Stimulated activated CD8-positive, alpha-beta memory T cell treated with anti-CD3 and anti-CD28 coated beads, Interleukin-15, amount 100 ng/mL, for 24 hours (primary cell): ENCODE data around the gene SIMC1.
"Not testable (repeated sequence)": the region's sequence is repeated elsewhere in the genome, so short reads cannot be mapped to it uniquely, and the experiment has no call there.

Experiments used
- DNase-seq: peaks from one replicate; pipeline ENCODE4 v3.0.0-alpha.2; 2020; ENCODE audit warnings: low read depth

Gene SIMC1

DNA sequence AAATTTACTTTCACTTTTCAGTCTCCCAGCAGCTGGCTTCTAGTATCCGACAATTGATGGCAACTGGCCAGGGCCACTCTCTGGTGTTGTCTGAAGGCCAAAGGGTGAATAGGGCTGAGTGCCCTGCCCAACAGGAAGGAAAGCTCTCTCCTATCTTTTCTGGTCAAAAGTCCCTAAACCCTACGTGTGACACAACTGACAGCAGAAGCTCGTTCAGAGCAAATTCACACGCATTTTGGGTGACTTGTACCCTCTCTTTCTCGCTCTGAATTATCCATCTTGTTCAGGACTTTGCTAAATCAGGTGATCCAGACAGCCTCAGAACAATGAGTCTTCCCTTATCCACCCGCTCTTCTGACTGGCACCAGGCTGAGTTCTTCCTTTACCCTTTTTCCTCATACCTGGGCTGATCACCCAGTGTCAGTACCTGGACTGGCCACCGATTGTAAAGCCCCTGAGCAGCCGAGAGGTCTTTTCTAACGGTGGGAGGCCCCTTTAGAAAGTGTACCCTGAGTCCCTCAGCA lies 21.8 kb upstream of the SIMC1 start:
- not testable (repeated sequence) for DNase-seq

DNA sequence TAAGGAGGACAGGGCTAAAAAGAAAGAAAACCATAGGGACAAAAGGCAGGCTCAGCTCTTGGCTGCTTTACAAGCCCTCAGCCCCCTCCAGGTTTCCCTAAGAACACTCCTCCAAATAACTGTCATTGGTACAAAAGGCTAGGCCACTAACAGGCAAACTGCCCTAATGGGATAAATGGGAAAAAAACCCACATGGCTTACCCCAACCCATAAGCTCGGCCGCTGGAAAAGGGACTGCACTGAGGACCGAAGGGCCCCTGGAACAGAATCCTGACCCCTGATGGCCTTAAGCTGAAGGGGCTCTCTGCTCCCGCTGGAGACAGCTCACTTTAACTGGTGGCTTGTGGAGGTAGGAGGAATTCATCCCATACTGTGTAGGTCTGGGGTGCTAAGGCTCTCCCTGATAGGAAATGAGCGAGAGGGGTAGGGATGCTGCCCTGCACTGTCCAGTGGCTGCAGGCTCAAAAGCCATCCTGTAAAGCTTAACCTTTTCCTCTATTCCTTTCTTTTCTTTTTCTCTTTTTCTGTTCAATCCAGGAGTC lies 21.0 kb upstream of the SIMC1 start:
- DNase-seq, result not testable (repeated sequence)

GRCh38 chr5:176217764-176218163 lies 20.5 kb upstream of the SIMC1 start:
- not testable (repeated sequence) for DNase-seq

DNA sequence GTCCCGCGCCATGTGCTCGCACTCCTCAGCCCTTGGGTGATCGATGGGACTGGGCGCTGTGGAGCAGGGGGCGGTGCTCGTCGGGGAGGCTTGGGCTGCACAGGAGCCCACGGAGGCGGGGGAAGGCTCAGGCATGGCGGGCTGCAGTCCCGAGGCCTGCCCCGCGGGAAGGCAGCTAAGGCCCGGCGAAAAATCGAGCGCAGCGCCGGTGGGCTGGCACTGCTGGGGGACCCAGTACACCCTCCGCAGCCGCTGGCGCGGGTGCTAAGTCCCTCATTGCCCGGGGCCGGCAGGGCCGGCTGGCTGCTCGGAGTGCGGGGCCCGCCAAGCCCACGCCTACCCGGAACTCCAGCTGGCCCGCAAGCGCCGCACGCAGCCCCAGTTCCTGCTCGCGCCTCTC lies 16.2 kb upstream of the SIMC1 start:
- not testable (repeated sequence) for DNase-seq

DNA sequence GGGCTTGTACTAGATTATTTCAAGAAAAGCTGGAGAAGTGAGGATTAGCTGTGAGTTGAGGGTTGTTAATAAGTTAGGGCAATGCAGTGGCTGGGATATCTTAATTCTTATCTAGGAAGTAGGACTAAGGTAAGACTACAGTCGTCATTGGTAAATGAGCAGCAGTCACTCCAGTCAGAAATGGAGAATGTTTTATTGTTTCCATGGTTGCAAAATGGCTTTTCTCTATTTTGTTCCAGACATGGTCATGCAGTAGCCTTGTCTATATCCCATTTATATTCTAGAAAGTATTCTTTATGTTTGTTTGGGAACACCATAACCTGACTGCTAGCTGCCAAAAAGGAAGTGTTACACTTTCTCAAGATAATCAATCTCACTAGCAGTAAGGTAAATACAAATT lies 9.9 kb upstream of the SIMC1 start:
- DNase-seq, result not testable (repeated sequence)

- DNase-seq, result not testable (repeated sequence)
Measured at GRCh38 chr5:176233253-176233652, 5.0 kb upstream of the SIMC1 start.

GRCh38 chr5:176235155-176235554 lies 3.1 kb upstream of the SIMC1 start:
- DNase-seq, result not testable (repeated sequence)

DNA sequence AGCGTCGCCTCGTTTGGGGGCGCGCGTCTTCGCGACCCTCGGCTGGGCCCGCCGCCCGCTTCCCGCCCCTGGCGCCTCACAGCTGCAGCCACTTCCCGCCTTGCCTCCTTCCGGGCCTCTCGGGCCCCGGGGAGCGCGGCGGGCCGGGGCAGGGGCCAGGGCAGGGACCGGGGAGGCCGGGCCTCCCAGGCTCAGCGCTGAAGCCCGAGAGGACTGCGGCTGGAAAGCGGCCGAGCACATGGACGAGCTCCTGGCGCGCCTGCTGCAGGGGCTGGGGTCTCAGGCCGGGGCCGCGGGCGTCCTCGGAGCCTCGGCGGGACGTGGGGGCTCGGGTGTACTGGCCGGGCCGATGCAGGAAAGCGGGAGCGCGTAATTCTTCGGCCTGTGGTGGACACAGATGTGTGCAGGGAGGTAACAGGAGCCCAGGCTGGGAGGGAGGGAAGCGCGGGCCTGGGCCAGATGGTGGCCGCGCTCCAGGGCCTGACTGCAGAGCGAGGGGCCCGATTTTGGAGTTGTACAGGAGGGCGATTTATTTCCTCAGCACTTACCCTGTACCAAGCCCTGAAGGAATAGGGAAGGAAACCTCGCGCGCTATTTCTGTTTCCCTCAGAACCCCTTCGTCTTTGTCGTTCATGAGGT lies 540 bp downstream of the SIMC1 start:
- DNase-seq, result not testable (repeated sequence)

DNA sequence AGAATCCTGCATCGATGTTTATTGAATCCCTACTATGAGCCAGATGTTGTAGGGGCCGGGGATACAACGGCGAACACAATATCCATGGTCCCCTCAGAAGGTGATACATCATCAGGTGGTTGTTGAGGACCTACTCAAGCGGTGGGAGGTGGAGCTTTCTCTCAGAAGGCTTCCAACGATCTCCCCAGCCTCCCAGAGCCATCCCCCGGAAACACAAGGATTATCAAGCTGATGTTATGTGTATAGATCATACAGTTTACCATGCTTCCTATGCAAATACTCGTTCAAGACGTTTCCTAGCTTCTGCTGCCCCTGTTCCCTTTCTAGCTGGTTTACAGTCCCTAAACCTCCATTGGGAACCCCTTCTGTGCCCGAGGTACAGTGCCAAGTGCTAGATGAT lies 1.1 kb downstream of the SIMC1 start:
- not testable (repeated sequence) for DNase-seq

DNA sequence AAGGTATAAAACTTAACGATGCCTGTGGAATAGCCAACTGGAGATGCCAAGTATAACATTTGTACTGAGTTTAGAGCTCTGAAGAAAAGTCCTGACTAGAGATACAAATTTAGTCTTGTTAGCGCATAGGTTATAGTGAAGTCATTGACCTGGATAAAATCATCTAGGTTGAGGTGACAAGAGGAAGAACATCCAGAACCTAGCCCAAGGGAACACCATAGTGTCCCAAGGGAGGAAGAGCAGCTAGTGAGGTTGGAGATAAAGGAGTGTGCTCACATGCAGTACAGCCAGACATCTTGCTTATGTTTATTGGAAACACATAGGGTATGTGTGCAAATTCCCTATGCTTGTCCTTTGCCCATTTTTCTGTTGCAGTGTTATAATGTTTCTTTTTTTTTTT lies 6.1 kb downstream of the SIMC1 start:
- not testable (repeated sequence) for DNase-seq

- not testable (repeated sequence) for DNase-seq
Measured at GRCh38 chr5:176245074-176245473, 6.8 kb downstream of the SIMC1 start.

GRCh38 chr5:176245489-176245888 lies 7.3 kb downstream of the SIMC1 start:
- DNase-seq, result not testable (repeated sequence)

GRCh38 chr5:176250691-176251090 lies 12.5 kb downstream of the SIMC1 start:
- not testable (repeated sequence) for DNase-seq

GRCh38 chr5:176252171-176252570 lies 13.9 kb downstream of the SIMC1 start:
- not testable (repeated sequence) for DNase-seq

DNA sequence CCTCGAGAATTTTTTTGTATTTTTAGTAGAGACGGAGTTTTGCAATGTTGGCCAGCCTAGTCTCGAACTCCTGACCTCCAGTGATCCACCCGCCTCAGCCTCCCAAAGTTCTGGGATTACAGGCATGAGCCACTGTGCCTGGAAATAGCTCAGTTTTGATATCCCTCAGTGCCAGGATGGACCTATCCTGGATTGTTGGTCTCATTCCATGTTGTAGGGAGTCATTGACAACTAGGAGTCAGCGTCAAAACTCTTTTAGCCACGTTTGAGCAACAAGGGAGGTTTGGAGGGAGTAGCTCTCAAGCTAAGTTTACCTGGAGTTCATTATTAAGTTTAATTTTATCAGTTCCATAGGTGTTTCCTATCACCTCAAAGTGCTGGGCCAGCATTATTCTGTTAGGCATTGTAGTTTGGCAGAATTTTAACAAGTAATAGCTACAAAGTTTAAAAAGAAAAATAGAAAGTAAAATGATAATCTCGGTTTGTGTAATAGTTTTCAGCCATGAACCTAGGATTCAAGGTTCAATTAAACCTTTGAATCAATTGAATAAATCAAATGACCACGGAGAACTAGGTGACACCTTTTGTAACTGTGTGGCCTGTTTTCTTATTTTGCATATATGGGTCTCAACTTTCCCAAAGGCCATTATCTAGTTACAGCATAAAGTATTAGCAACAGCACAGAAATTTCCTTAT lies 15.3 kb downstream of the SIMC1 start:
- DNase-seq, result not testable (repeated sequence)

- not testable (repeated sequence) for DNase-seq
Measured at GRCh38 chr5:176254066-176254393, 15.8 kb downstream of the SIMC1 start.

GRCh38 chr5:176257871-176258505 lies 19.8 kb downstream of the SIMC1 start:
- DNase-seq, result not testable (repeated sequence)

GRCh38 chr5:176260682-176261081 lies 22.5 kb downstream of the SIMC1 start:
- not testable (repeated sequence) for DNase-seq

DNA sequence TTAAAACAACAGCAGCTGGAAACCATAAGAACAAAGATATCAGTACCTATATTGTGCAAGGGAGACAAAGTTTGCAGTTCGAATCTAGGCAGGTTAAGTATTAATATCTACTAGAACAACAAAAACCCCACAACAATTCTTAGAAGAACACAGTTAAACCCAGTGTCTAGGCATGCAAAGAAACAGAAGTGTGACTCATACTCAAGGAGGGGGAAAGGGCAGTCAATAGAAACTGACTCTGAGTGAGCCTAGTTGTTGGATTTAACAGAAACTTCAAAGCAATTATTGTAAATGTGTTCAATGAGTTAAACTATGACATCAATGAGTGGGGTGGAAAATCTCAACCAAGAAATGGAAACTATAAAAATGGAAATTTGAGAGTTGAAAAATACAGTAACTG lies 28.2 kb downstream of the SIMC1 start:
- not testable (repeated sequence) for DNase-seq

DNA sequence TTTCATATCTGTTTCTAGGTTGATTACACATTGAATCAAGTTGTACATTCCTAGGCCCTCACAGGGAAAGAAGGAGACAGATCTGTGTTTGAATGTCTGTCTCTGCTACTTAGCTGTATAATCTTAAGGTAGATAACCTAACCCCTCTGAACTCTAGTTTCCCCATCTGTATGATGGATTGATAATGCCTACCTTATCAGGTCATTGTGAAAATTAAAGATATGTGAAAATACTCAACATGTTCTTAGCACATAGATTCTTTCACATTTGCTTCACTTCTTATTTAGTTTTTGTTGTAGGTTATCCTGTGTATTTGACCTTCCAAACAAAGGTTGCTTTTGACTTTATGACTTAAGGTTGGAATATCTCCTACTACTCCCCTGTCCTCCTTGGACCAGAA lies 50.8 kb downstream of the SIMC1 start:
- DNase-seq, result not testable (repeated sequence)

- DNase-seq, result not testable (repeated sequence)
Measured at GRCh38 chr5:176290057-176290840, 52.0 kb downstream of the SIMC1 start.

- DNase-seq, result not testable (repeated sequence)
Measured at GRCh38 chr5:176305356-176305755, 67.1 kb downstream of the SIMC1 start.
